ENCODE data around the gene EXOG. TPM values are rescaled to one million over a fixed set of nuclear protein-coding genes. Genes with fewer than 3 reads are reported as not detected.

Gene EXOG
- total and polyA plus RNA-seq, 10 donors: 3.9 to 20.9 (median 18.1) TPM

GRCh38 chr3:38548154-38548931, 52.2 kb downstream of the EXOG start:
- 66 to 69% (median 68%) methylated on average over 17 of the region's 17 CpGs for WGBS, 5 donors
- peaks cover 0 to 10% (median 0%) of the 10 kb centered on the region in 6 donors for H3K36me3 ChIP-seq

DNA sequence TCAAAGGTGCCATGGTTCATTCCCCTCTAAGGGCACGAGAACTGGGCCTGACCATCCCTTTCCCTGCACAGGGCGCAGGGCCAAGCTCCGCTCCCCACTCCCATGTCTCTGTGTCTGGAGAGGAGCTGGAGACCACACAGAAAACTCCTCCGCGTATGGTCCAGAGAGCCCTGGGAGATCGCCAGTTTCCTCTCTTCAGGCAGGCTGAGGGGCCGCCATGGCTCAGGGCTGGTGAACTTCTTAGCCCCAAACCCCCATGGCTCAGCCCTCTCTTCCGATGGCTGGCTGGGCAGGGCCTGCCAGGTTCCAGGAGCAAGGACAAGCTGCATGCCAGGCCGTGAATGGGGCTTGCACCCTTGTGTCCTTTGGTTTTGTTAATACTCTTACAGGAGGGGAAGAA, 52.9 kb downstream of the EXOG start:
- H3K9me3 ChIP-seq: peaks cover 0 to 8% (median 3%) of the 10 kb centered on the region in 8 donors
- intact Hi-C loops (cut with DNase I; ENCODE audit: low total_unique reads): no loop called here
- no peak for TF ChIP-seq POLR2AphosphoS5 (IDR thresholded peaks at IDR 0.05)
- TF ChIP-seq CTCF (IDR thresholded peaks at IDR 0.05 in 8 of 11, conservative IDR thresholded peaks at IDR 0.05 in 3 of 11): no peak
- TF ChIP-seq POLR2A (IDR thresholded peaks at IDR 0.05): no peak
- no peaks in the 10 kb centered on the region for H3K27me3 ChIP-seq (replicated peaks in 1 of 7)
- peaks cover 0 to 10% (median 0%) of the 10 kb centered on the region in 6 donors for H3K36me3 ChIP-seq
- 78 to 83% (median 82%) methylated on average over 9 of the region's 9 CpGs for WGBS, 5 donors
- H3K27ac ChIP-seq: no peak overlapping the region
- no peak overlapping the region for H3K4me3 ChIP-seq
- no peaks in the 10 kb centered on the region for H3K4me1 ChIP-seq
- DNase-seq: peak; percentile 50

More at GRCh38 chr3:38548154-38548931, 52.2 kb downstream of the EXOG start:
- Histone ChIP-seq H3K27me3 (replicated peaks in 1 of 7) (no peaks in the 10 kb centered on the region), H3K27ac (no peak overlapping the region), H3K4me1 (no peaks in the 10 kb centered on the region), H3K9me3 (peaks cover 0 to under 1% (median 0%) of the 10 kb centered on the region in 8 donors), H3K4me3 (no peak overlapping the region)
- peak; percentile 58 for DNase-seq
- intact Hi-C loops (cut with DNase I; ENCODE audit: low total_unique reads): no loop called here
- TF ChIP-seq CTCF (IDR thresholded peaks at IDR 0.05 in 8 of 11, conservative IDR thresholded peaks at IDR 0.05 in 3 of 11) (no peak), POLR2AphosphoS5 (IDR thresholded peaks at IDR 0.05) (no peak), POLR2A (IDR thresholded peaks at IDR 0.05) (no peak)

GRCh38 chr3:38549486-38549885, 53.3 kb downstream of the EXOG start:
- peaks cover 0 to 12% (median 5%) of the 10 kb centered on the region in 8 donors for H3K9me3 ChIP-seq
- H3K27ac ChIP-seq: no peak overlapping the region
- 70 to 90% (median 84%) methylated on average over 4 to 7 of the region's 7 CpGs for WGBS, 5 donors
- no peaks in the 10 kb centered on the region for H3K27me3 ChIP-seq (replicated peaks in 1 of 7)
- no peaks in the 10 kb centered on the region for H3K4me1 ChIP-seq
- intact Hi-C loops (cut with DNase I; ENCODE audit: low total_unique reads): no loop called here
- DNase-seq: peak; percentile 49
- peaks cover 0 to 10% (median 0%) of the 10 kb centered on the region in 6 donors for H3K36me3 ChIP-seq
- no peak overlapping the region for H3K4me3 ChIP-seq
- TF ChIP-seq POLR2A (IDR thresholded peaks at IDR 0.05) (no peak), CTCF (IDR thresholded peaks at IDR 0.05 in 8 of 11, conservative IDR thresholded peaks at IDR 0.05 in 3 of 11) (no peak), POLR2AphosphoS5 (IDR thresholded peaks at IDR 0.05) (no peak)

Data from spleen (tissue), 11 donors.